NT2/D1 (cell line): ENCODE data around the gene PROK2.

Experiments
- SUZ12 ChIP-seq: IDR thresholded peaks from 2 replicates; pipeline ENCODE4 v1.6.1; 2011; ENCODE audit not compliant: insufficient read length, insufficient read depth; ENCODE audit errors: extremely low read depth
- YY1 ChIP-seq: IDR thresholded peaks from 2 replicates; pipeline ENCODE4 v1.6.1; 2011; ENCODE audit not compliant: insufficient read length, insufficient read depth
- ZNF274 ChIP-seq: IDR thresholded peaks from 2 replicates; pipeline ENCODE4 v1.6.1; 2011; ENCODE audit warnings: mild to moderate bottlenecking, low read depth, low read length

DNA sequence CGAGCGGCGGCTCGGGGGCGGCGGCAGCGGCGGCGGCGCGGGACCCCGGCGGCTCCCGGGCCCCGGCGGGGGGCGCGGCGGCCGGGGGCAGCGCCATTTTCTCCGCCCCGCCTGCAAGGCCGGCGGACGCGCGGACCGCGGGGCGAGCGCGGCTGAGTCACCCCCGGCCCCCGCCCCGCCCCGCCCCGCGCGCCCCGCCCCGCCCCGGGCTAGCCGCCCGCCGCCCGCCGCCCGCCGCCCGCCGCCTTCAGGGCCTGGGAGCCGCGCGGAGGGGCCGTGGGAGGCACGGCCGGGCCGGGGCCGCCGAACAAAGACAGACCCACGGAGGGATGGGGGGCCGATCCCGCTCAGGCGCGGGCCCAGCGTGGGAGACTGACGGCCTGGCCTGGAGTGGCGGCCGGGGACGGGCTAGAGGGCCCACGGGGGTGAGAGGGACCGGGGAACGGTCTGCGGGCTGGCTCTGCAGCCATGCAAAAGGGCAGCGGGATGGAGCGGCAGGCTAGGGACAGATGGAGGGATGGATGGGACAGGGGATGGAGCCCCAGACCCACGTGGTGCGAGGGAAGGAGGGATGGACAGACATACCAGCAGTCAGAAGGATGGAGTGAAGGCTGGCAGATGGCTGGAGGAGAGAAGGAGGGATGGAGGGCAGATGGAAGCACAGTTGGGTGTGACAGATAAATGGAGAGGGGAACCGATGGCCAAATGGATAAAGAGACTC is 59.5 kb downstream of the PROK2 start, which contains the start of gene EIF4E3:
- no peak for TF ChIP-seq ZNF274
- no peak for TF ChIP-seq YY1
- TF ChIP-seq SUZ12, result no peak
